Adrenal gland (tissue), 5 donors: ENCODE results near the gene ANP32A.

Experiments
- POLR2A ChIP-seq, 2 donors: fragments of 450-650 bp; IDR thresholded peaks; one replicate each; pipeline ENCODE4 v1.6.1; 2017; ENCODE audit warnings: antibody characterized with exemption in 2 of 2, mild to moderate bottlenecking in 2 of 2, moderate library complexity in 1 of 2
- TF ChIP-seq, protein P1 (sequence below), 6 experiments: fragments of 450-650 bp in 4 of 6; fragments of 200-600 bp in 2 of 6; sonication (generic) in 1 of 6; IDR thresholded peaks; 1 replicate in 5 of 6; 2 replicates in 1 of 6; pipeline versions ENCODE4 v1.5.1 to v1.8.0; 2016 to 2021; ENCODE audit warnings: antibody characterized with exemption in 6 of 6, mild to moderate bottlenecking in 2 of 6, moderate library complexity in 1 of 6
- donor health status: DM: no; HTN: no; CAD: no.

- TF ChIP-seq, protein P1, sequence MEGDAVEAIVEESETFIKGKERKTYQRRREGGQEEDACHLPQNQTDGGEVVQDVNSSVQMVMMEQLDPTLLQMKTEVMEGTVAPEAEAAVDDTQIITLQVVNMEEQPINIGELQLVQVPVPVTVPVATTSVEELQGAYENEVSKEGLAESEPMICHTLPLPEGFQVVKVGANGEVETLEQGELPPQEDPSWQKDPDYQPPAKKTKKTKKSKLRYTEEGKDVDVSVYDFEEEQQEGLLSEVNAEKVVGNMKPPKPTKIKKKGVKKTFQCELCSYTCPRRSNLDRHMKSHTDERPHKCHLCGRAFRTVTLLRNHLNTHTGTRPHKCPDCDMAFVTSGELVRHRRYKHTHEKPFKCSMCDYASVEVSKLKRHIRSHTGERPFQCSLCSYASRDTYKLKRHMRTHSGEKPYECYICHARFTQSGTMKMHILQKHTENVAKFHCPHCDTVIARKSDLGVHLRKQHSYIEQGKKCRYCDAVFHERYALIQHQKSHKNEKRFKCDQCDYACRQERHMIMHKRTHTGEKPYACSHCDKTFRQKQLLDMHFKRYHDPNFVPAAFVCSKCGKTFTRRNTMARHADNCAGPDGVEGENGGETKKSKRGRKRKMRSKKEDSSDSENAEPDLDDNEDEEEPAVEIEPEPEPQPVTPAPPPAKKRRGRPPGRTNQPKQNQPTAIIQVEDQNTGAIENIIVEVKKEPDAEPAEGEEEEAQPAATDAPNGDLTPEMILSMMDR (IDR thresholded peaks at IDR 0.05): no peak
- no peak for TF ChIP-seq POLR2A (IDR thresholded peaks at IDR 0.05)
These were observed 33.0 kb downstream of the ANP32A start for GRCh38 chr15:68787609-68788263.
